ENCODE measurements around the gene GPSM3.

GPSM3 gene

DNA sequence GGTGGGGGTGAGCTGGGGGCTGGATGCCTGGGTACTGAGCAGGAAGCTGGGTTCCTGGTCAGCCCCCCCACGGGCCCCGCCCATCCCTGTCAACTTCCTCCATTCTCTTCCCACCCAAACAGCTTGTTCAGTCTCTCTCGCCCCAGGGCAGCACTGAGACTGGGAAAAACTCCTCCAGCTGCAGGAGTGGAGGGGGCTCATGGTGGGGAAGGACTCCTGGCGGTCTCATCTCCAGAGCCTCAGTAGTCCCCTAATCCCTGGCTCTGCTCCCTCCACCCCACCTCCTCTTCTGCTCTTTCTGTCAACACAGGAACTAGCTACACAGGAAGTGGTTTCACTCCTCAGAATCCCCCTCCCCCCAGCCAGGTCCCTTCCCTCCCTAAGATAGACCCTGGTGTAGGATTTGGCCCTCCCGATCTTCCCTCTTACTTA, at the start of gene GPSM3:
GPSM3 (minus strand) TSS at position 36 of the 432 bp plus-strand sequence. CDS start 130 bp downstream, outside the sequence.
- Histone ChIP-seq H3K79me2 (ENCODE audit: insufficient read depth, low read length) (peaks cover 65% of the 10 kb centered on the region), H3K9me3 (ENCODE audit: insufficient read depth, low read length, severe bottlenecking) (no peaks in the 10 kb centered on the region), H3K4me1 (ENCODE audit: insufficient read depth, low read length) (peaks cover 79% of the 10 kb centered on the region), H3K27me3 (ENCODE audit: insufficient read depth, low read length, poor library complexity) (no peaks in the 10 kb centered on the region), H3K9ac (ENCODE audit: low read depth, low read length) (peak within 1 kb of the TSS; percentile 78), H3K36me3 (ENCODE audit: insufficient read depth, low read length) (peaks cover 19% of the 10 kb centered on the region), H4K20me1 (ENCODE audit: insufficient read depth, low read length) (no peaks in the 10 kb centered on the region), H3K27ac (ENCODE audit: low read length) (peak within 1 kb of the TSS; percentile 96), H3K4me3 (ENCODE audit: low read depth in 1 of 2, low read length in 2 of 2) (peak within 1 kb of the TSS; percentile 40 to 70; a peak in 3 of 4 replicates), H3K4me2 (ENCODE audit: insufficient read depth, low read length) (peak within 1 kb of the TSS; percentile 80), H2AFZ (ENCODE audit: low read depth, low read length) (peak within 1 kb of the TSS; percentile 72)
- DNase-seq (peak; percentile 89), ATAC-seq (ENCODE audit: insufficient read depth, low read depth) (peak; percentile 49)
- TF ChIP-seq EZH2 (IDR thresholded peaks at IDR 0.05; ENCODE audit: borderline replicate concordance, low read depth, low read length, severe bottlenecking): no peak
- TF ChIP-seq, protein P1, sequence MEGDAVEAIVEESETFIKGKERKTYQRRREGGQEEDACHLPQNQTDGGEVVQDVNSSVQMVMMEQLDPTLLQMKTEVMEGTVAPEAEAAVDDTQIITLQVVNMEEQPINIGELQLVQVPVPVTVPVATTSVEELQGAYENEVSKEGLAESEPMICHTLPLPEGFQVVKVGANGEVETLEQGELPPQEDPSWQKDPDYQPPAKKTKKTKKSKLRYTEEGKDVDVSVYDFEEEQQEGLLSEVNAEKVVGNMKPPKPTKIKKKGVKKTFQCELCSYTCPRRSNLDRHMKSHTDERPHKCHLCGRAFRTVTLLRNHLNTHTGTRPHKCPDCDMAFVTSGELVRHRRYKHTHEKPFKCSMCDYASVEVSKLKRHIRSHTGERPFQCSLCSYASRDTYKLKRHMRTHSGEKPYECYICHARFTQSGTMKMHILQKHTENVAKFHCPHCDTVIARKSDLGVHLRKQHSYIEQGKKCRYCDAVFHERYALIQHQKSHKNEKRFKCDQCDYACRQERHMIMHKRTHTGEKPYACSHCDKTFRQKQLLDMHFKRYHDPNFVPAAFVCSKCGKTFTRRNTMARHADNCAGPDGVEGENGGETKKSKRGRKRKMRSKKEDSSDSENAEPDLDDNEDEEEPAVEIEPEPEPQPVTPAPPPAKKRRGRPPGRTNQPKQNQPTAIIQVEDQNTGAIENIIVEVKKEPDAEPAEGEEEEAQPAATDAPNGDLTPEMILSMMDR (IDR thresholded peaks at IDR 0.05; ENCODE audit: borderline replicate concordance, extremely low read depth, low read length, poor library complexity, severe bottlenecking): no peak

DNA sequence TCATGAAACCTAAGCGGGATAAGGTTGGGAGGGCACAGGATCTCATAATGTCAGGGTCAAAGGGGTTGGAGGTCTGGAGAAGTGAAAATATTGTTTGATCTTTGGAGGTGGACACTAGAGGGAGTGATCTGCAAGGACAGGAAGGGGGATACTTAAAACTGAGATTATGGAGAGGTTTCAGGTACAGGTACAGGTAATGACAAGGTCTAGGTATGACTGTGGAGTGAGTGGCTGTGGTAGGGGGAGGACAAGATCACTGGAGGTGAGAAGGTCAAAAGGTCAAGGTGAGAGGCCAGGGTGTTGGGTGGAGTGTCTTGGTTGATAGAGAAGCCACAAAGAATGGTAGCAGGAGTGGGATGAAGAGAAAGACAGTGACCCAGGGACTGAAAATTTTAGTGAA, 48.2 kb upstream of the GPSM3 start:
- no peak for TF ChIP-seq EZH2 (IDR thresholded peaks at IDR 0.05; ENCODE audit: borderline replicate concordance, low read depth, low read length, severe bottlenecking)
- TF ChIP-seq, protein P1 (IDR thresholded peaks at IDR 0.05; ENCODE audit: borderline replicate concordance, extremely low read depth, low read length, poor library complexity, severe bottlenecking): no peak
- no peaks in the 10 kb centered on the region for H3K9me3 ChIP-seq (ENCODE audit: insufficient read depth, low read length, severe bottlenecking)
- H3K27me3 ChIP-seq (ENCODE audit: insufficient read depth, low read length, poor library complexity): peaks cover 10% of the 10 kb centered on the region
- no peak overlapping the region for H3K9ac ChIP-seq (ENCODE audit: low read depth, low read length)
- no peaks in the 10 kb centered on the region for H4K20me1 ChIP-seq (ENCODE audit: insufficient read depth, low read length)
- no peak overlapping the region for H3K27ac ChIP-seq (ENCODE audit: low read length)
- H2AFZ ChIP-seq (ENCODE audit: low read depth, low read length): no peak overlapping the region
- DNase-seq: no peak
- no peak overlapping the region for H3K4me3 ChIP-seq (ENCODE audit: low read depth in 1 of 2, low read length in 2 of 2)
- H3K36me3 ChIP-seq (ENCODE audit: insufficient read depth, low read length): no peaks in the 10 kb centered on the region
- peaks cover 5% of the 10 kb centered on the region; the same call in 1 of the 2 replicates for H3K4me1 ChIP-seq (ENCODE audit: insufficient read depth, low read length)
- no peak overlapping the region for H3K4me2 ChIP-seq (ENCODE audit: insufficient read depth, low read length)
- ATAC-seq (ENCODE audit: insufficient read depth, low read depth): no peak
- H3K79me2 ChIP-seq (ENCODE audit: insufficient read depth, low read length): no peaks in the 10 kb centered on the region

GRCh38 chr6:32239462-32239861, 47.0 kb upstream of the GPSM3 start:
- DNase-seq (no peak), ATAC-seq (ENCODE audit: insufficient read depth, low read depth) (no peak)
- H2AFZ ChIP-seq (ENCODE audit: low read depth, low read length): no peak overlapping the region
- TF ChIP-seq, protein P1 (IDR thresholded peaks at IDR 0.05; ENCODE audit: borderline replicate concordance, extremely low read depth, low read length, poor library complexity, severe bottlenecking): no peak
- no peak for TF ChIP-seq EZH2 (IDR thresholded peaks at IDR 0.05; ENCODE audit: borderline replicate concordance, low read depth, low read length, severe bottlenecking)
- H3K9me3 ChIP-seq (ENCODE audit: insufficient read depth, low read length, severe bottlenecking): no peaks in the 10 kb centered on the region
- H3K4me3 ChIP-seq (ENCODE audit: low read depth in 1 of 2, low read length in 2 of 2): no peak overlapping the region
- H3K27me3 ChIP-seq (ENCODE audit: insufficient read depth, low read length, poor library complexity): peaks cover 10% of the 10 kb centered on the region
- H3K9ac ChIP-seq (ENCODE audit: low read depth, low read length): no peak overlapping the region
- no peaks in the 10 kb centered on the region for H3K4me1 ChIP-seq (ENCODE audit: insufficient read depth, low read length)
- H3K27ac ChIP-seq (ENCODE audit: low read length): no peak overlapping the region
- H4K20me1 ChIP-seq (ENCODE audit: insufficient read depth, low read length): no peaks in the 10 kb centered on the region
- H3K36me3 ChIP-seq (ENCODE audit: insufficient read depth, low read length): no peaks in the 10 kb centered on the region
- H3K4me2 ChIP-seq (ENCODE audit: insufficient read depth, low read length): no peak overlapping the region
- H3K79me2 ChIP-seq (ENCODE audit: insufficient read depth, low read length): no peaks in the 10 kb centered on the region

Measured in DND-41 (cell line).